IMR-90 (cell line): ENCODE data around the gene CROCC. TPM values are rescaled to one million over a fixed set of nuclear protein-coding genes. Genes with fewer than 3 reads are reported as not detected.
A peak's percentile ranks its signal among the peaks of the same experiment; 100 is the strongest.

ENCODE experiments used
- ATAC-seq: fragments of 200-7000 bp; cut with Tn5 transposase; 2 replicates; pipeline ENCODE4 v1.9.1; 2020; ENCODE audit warnings: low read depth, mild to moderate bottlenecking, moderate library complexity
- BruUV-seq: library from RNA; stranded (reverse); fragments of 400-500 nt; replicated peaks from 2 replicates; lab custom pipeline; 2021; lab: Mats Ljungman, UMichigan
- CTCF ChIA-PET: fragments of 300-600 bp; formaldehyde crosslinking; extraction: SDS; loops from one replicate; lab custom pipeline; 2021; ENCODE audit warnings: antibody characterized with exemption; lab: Yijun Ruan, JAX
- POLR2A ChIA-PET: fragments of 300-600 bp; sonication (Branson Sonifier 250); formaldehyde crosslinking; loops from one replicate; lab custom pipeline; 2022; ENCODE audit warnings: antibody characterized with exemption; ENCODE audit not compliant: unreplicated experiment; lab: Charles Lee
- DNase-seq: peaks from one replicate; pipeline ENCODE4 v3.0.0; 2013
- H2AFZ ChIP-seq: replicated peaks from 2 replicates; pipeline ENCODE3; 2013; ENCODE audit warnings: low read length, mild to moderate bottlenecking; ENCODE audit not compliant: poor library complexity
- H2AK5ac ChIP-seq: 2 replicates; pipeline ENCODE4 v1.6.1; 2013; ENCODE audit warnings: low read depth, low read length, inconsistent platforms
- H2AK9ac ChIP-seq: replicated peaks from 2 replicates; pipeline ENCODE3; 2013; ENCODE audit warnings: mild to moderate bottlenecking, low read depth, low read length, moderate library complexity; ENCODE audit not compliant: poor library complexity
- H2BK120ac ChIP-seq: 2 replicates; pipeline ENCODE4 v1.6.1; 2013; ENCODE audit warnings: low read depth, low read length, inconsistent platforms
- H2BK15ac ChIP-seq: 3 replicates; pipeline ENCODE4 v1.6.1; 2013; ENCODE audit warnings: low read depth, low read length, inconsistent platforms
- H2BK20ac ChIP-seq: 2 replicates; pipeline ENCODE4 v1.6.1; 2013; ENCODE audit warnings: low read depth, mild to moderate bottlenecking, inconsistent platforms, low read length, moderate library complexity
- H2BK5ac ChIP-seq: 2 replicates; pipeline ENCODE4 v1.6.1; 2013; ENCODE audit warnings: mild to moderate bottlenecking, low read depth, low read length, inconsistent platforms; ENCODE audit not compliant: poor library complexity, severe bottlenecking
- H3K14ac ChIP-seq: replicated peaks from 2 replicates; pipeline ENCODE4 v1.6.1; 2013; ENCODE audit warnings: low read depth, low read length, inconsistent platforms
- H3K18ac ChIP-seq: 2 replicates; pipeline ENCODE4 v1.6.1; 2013; ENCODE audit warnings: low read depth, low read length, control low read depth
- H3K23ac ChIP-seq: 2 replicates; pipeline ENCODE4 v1.6.1; 2013; ENCODE audit warnings: low read depth, low read length, inconsistent platforms
- H3K27ac ChIP-seq: 2 replicates; pipeline ENCODE4 v1.5.1; 2013; ENCODE audit warnings: mild to moderate bottlenecking, control low read depth, low read length; ENCODE audit not compliant: insufficient read depth
- H3K27me3 ChIP-seq: 2 replicates; pipeline ENCODE4 v1.6.1; 2013; ENCODE audit warnings: low read length; ENCODE audit not compliant: control insufficient read depth, insufficient read depth
- H3K36me3 ChIP-seq: 2 replicates; pipeline ENCODE4 v1.6.1; 2013; ENCODE audit warnings: low read length, mixed read lengths; ENCODE audit not compliant: control insufficient read depth, insufficient read depth
- H3K4ac ChIP-seq: 2 replicates; pipeline ENCODE4 v1.6.1; 2013; ENCODE audit warnings: low read depth, low read length, inconsistent platforms
- H3K4me1 ChIP-seq: 2 replicates; pipeline ENCODE4 v1.6.1; 2013; ENCODE audit warnings: low read length, mixed read lengths; ENCODE audit not compliant: control insufficient read depth, insufficient read depth
- H3K4me2 ChIP-seq: 2 replicates; pipeline ENCODE4 v1.6.1; 2013; ENCODE audit warnings: low read depth, mild to moderate bottlenecking, control low read depth, low read length, moderate library complexity
- H3K4me3 ChIP-seq: 2 replicates; pipeline ENCODE4 v1.5.1; 2013; ENCODE audit warnings: low read depth, mild to moderate bottlenecking, control low read depth, low read length, moderate library complexity; ENCODE audit not compliant: insufficient read depth
- H3K56ac ChIP-seq: 2 replicates; pipeline ENCODE4 v1.6.1; 2013; ENCODE audit warnings: low read length, inconsistent platforms; ENCODE audit not compliant: insufficient read depth; ENCODE audit errors: extremely low read depth
- H3K79me1 ChIP-seq, 2 experiments: 2 replicates each; pipeline ENCODE4 v1.6.1; 2013; ENCODE audit warnings: low read length in 2 of 2, inconsistent platforms in 1 of 2, low read depth in 1 of 2
- H3K9ac ChIP-seq: 2 replicates; pipeline ENCODE4 v1.6.1; 2013; ENCODE audit warnings: low read depth, low read length, control low read depth
- H3K9me1 ChIP-seq: 2 replicates; pipeline ENCODE4 v1.6.1; 2013; ENCODE audit warnings: low read length, inconsistent platforms; ENCODE audit not compliant: insufficient read depth
- H3K9me3 ChIP-seq: 2 replicates; pipeline ENCODE4 v1.6.1; 2013; ENCODE audit warnings: low read length; ENCODE audit not compliant: control insufficient read depth, insufficient read depth
- H4K20me1 ChIP-seq: 2 replicates; pipeline ENCODE4 v1.6.1; 2013; ENCODE audit warnings: low read length, inconsistent platforms; ENCODE audit not compliant: insufficient read depth
- H4K5ac ChIP-seq: 2 replicates; pipeline ENCODE4 v1.6.1; 2013; ENCODE audit warnings: mild to moderate bottlenecking, low read depth, low read length, control low read depth
- H4K8ac ChIP-seq, 2 experiments: 2 replicates each; pipeline ENCODE4 v1.6.1; 2013; ENCODE audit warnings: low read depth in 2 of 2, low read length in 2 of 2, control low read depth in 1 of 2, inconsistent platforms in 1 of 2
- H4K91ac ChIP-seq: 2 replicates; pipeline ENCODE4 v1.6.1; 2013; ENCODE audit warnings: low read depth, low read length, inconsistent platforms; ENCODE audit not compliant: insufficient read depth
- BHLHE40 ChIP-seq: fragments of 150-350 bp; IDR thresholded peaks from 2 replicates; pipeline ENCODE4 v1.6.1; 2016; ENCODE audit warnings: mild to moderate bottlenecking, low read depth, low read length
- CEBPB ChIP-seq: IDR thresholded peaks from 2 replicates; pipeline ENCODE4 v1.6.1; 2012; ENCODE audit warnings: low read depth, low read length, improper control_type of control experiment
- CHD1 ChIP-seq: IDR thresholded peaks from 2 replicates; pipeline ENCODE4 v1.6.1; 2012; ENCODE audit warnings: low read depth, low read length, improper control_type of control experiment
- CTCF ChIP-seq: conservative IDR thresholded peaks from 2 replicates; pipeline ENCODE4 v1.5.1; 2012; ENCODE audit warnings: mild to moderate bottlenecking, low read depth, low read length, improper control_type of control experiment
- FOS ChIP-seq: fragments of 150-350 bp; IDR thresholded peaks from 2 replicates; pipeline ENCODE4 v1.6.1; 2016; ENCODE audit warnings: low read depth, low read length
- MAFK ChIP-seq: IDR thresholded peaks from 2 replicates; pipeline ENCODE4 v1.6.1; 2012; ENCODE audit warnings: low read depth, low read length, improper control_type of control experiment
- MXI1 ChIP-seq: IDR thresholded peaks from 2 replicates; pipeline ENCODE4 v1.6.1; 2012; ENCODE audit warnings: low read depth, mild to moderate bottlenecking, low read length, moderate library complexity, borderline replicate concordance
- NFE2L2 ChIP-seq: fragments of 150-350 bp; IDR thresholded peaks from 2 replicates; pipeline ENCODE4 v1.6.1; 2016; ENCODE audit warnings: low read depth, mild to moderate bottlenecking, low read length
- RCOR1 ChIP-seq: IDR thresholded peaks from 2 replicates; pipeline ENCODE4 v1.6.1; 2012; ENCODE audit warnings: mild to moderate bottlenecking, low read length, improper control_type of control experiment; ENCODE audit not compliant: insufficient replicate concordance
- RFX5 ChIP-seq: IDR thresholded peaks from 2 replicates; pipeline ENCODE4 v1.8.0; 2012; ENCODE audit warnings: low read depth, mild to moderate bottlenecking, low read length, moderate library complexity
- USF2 ChIP-seq: fragments of 150-350 bp; IDR thresholded peaks from 2 replicates; pipeline ENCODE4 v1.6.1; 2017; ENCODE audit warnings: mild to moderate bottlenecking, antibody characterized with exemption, low read length, low read depth
- WGBS, 2 experiments: methylation state at CpG; one replicate each; pipeline versions ENCODE4 v1.1.5 to v1.1.7; 2013; ENCODE audit warnings: missing lambda C conversion rate in 2 of 2; ENCODE audit not compliant: insufficient read length in 1 of 2; ENCODE audit errors: extremely low coverage in 2 of 2; 5-methylcytosine and 5-hydroxymethylcytosine counted together
- dilution Hi-C: fragments of 300-500 bp; cut with HindIII; formaldehyde crosslinking; loops from one replicate; pipeline ENCODE4 v1.14.3; 2018; ENCODE audit warnings: low sequenced_read_pairs; ENCODE audit not compliant: unreplicated experiment
- in situ Hi-C: fragments of 300-500 bp; cut with MboI; formaldehyde crosslinking; loops from 3 replicates; pipeline ENCODE4 v1.14.3; 2019; ENCODE audit warnings: low sequenced_read_pairs, inconsistent platforms, mixed read lengths
- intact Hi-C: fragments of 100-400 bp; cut with micrococcal nuclease; formaldehyde crosslinking; loops from 2 replicates; pipeline ENCODE4 v1.10.0; 2022
- polyA plus RNA-seq, 3 experiments: library from polyadenylated mRNA; depleted of rRNA; stranded (reverse); fragments of >200 nt; gene quantifications; 2 replicates each; pipeline ENCODE4 v1.2.3, GENCODE V29; 2012; ENCODE audit warnings: low replicate concordance in 1 of 3
- total RNA-seq: library from RNA; depleted of rRNA; stranded (reverse); fragments of >200 nt; gene quantifications from 2 replicates; pipeline ENCODE4 v1.2.3, GENCODE V29; 2012
- TF ChIP-seq, protein P1 (sequence below): fragments of 150-350 bp; IDR thresholded peaks from 2 replicates; pipeline ENCODE4 v1.6.1; 2016; ENCODE audit warnings: low read depth, mild to moderate bottlenecking, low read length, moderate library complexity, borderline replicate concordance

Gene CROCC
- total and polyA plus RNA-seq, 2 of the 4 experiments (the other 2 are of a cell fraction) = 7.5 to 13.7 TPM

- Histone ChIP-seq H4K5ac (no peak overlapping the region; the same call in 1 of the 2 replicates), H3K4me2 (peak overlapping the region; percentile 8; the same call in 1 of the 2 replicates), H2BK15ac (no peak overlapping the region), H3K9me1 (peaks cover 2% of the 10 kb centered on the region; the same call in 1 of the 2 replicates), H3K79me1 (0 out of 4 replicates have a peak, but pooled peaks cover 0 to 3% of the 10 kb centered on the region in 2 experiments), H3K36me3 (peaks cover 8% of the 10 kb centered on the region; the same call in 1 of the 2 replicates), H2BK120ac (no peak overlapping the region; the same call in 1 of the 2 replicates), H4K91ac (no peak overlapping the region), H3K4me3 (peak overlapping the region; percentile 29; the same call in 1 of the 2 replicates), H3K18ac (no peak overlapping the region), H3K9ac (no peak overlapping the region), H2AFZ (peak overlapping the region; percentile 93), H3K56ac (0 out of 2 replicates have a peak overlapping the region, but pooled peaks have one; percentile 6), H3K27ac (no peak overlapping the region), H4K8ac (peak overlapping the region; percentile 66 to 70; a peak in 2 of 4 replicates), H2BK20ac (no peak overlapping the region), H3K14ac (no peak overlapping the region), H3K27me3 (no peaks in the 10 kb centered on the region; the same call in 1 of the 2 replicates), H3K4ac (peak overlapping the region; percentile 48; the same call in 1 of the 2 replicates), H2AK9ac (peak overlapping the region; percentile 72), H3K4me1 (peaks cover 1% of the 10 kb centered on the region; the same call in 1 of the 2 replicates), H4K20me1 (peaks cover 7% of the 10 kb centered on the region), H2BK5ac (no peak overlapping the region), H3K9me3 (no peaks in the 10 kb centered on the region), H3K23ac (no peak overlapping the region), H2AK5ac (no peak overlapping the region)
- dilution Hi-C loops (no loop called here), in situ Hi-C loops (no loop called here), intact Hi-C loops (no loop called here)
- no peak for DNase-seq
- CTCF ChIA-PET = interaction anchor here (0.8 to 2.1 kb wide), 6 partner anchors 10 to 87 kb away, joined by 3 to 12 read pairs (median 4); no protein-coding TSS in a partner anchor
- POLR2A ChIA-PET = no interaction called here
- no TSS peak for BruUV-seq
- ATAC-seq = no peak
- WGBS, 2 experiments = no CpG with 5 or more reads among the region's 14 CpGs
- TF ChIP-seq BHLHE40 (no peak), CTCF (no peak), MXI1 (no peak), CHD1 (no peak), CEBPB (no peak), FOS (no peak), USF2 (no peak), RFX5 (no peak), RCOR1 (no peak), MAFK (no peak), NFE2L2 (no peak)
- TF ChIP-seq, protein P1, sequence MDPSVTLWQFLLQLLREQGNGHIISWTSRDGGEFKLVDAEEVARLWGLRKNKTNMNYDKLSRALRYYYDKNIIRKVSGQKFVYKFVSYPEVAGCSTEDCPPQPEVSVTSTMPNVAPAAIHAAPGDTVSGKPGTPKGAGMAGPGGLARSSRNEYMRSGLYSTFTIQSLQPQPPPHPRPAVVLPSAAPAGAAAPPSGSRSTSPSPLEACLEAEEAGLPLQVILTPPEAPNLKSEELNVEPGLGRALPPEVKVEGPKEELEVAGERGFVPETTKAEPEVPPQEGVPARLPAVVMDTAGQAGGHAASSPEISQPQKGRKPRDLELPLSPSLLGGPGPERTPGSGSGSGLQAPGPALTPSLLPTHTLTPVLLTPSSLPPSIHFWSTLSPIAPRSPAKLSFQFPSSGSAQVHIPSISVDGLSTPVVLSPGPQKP = no peak
These were observed 39.8 kb downstream of the CROCC start for GRCh38 chr1:16961297-16962133.
